GM12878 (cell line): ENCODE measurements around the gene MAD2L1BP. TPM values are rescaled to one million over a fixed set of nuclear protein-coding genes. Genes with fewer than 3 reads are reported as not detected.
A peak's percentile ranks its signal among the peaks of the same experiment; 100 is the strongest.

Source experiments
- ATAC-seq: fragments of 200-7000 bp; cut with Tn5 transposase; 3 replicates; pipeline ENCODE4 v1.9.1; 2020; ENCODE audit warnings: mild to moderate bottlenecking, moderate library complexity
- BruUV-seq: library from RNA; stranded (reverse); fragments of 400-500 nt; replicated peaks from 2 replicates; lab custom pipeline; 2021; lab: Mats Ljungman, UMichigan
- CTCF ChIA-PET: fragments of 300-600 bp; sonication (Branson Sonifier 250); formaldehyde crosslinking; extraction: SDS; loops from one replicate; lab custom pipeline; 2021; ENCODE audit warnings: inconsistent platforms; lab: Yijun Ruan, JAX
- POLR2A ChIA-PET: fragments of 350-600 bp; formaldehyde crosslinking; extraction: SDS; loops from one replicate; lab custom pipeline; 2021; ENCODE audit warnings: inconsistent platforms; lab: Charles Lee
- RAD21 ChIA-PET: fragments of 300-600 bp; sonication (Branson Sonifier 250); formaldehyde crosslinking; loops from one replicate; lab custom pipeline; 2023; ENCODE audit warnings: antibody characterized with exemption; ENCODE audit not compliant: unreplicated experiment; lab: Charles Lee
- SMC1A ChIA-PET: fragments of 300-600 bp; sonication (Branson Sonifier 250); formaldehyde crosslinking; loops from one replicate; lab custom pipeline; 2023; ENCODE audit not compliant: unreplicated experiment, uncharacterized antibody; lab: Charles Lee
- DNase-seq: peaks from one replicate; pipeline ENCODE4 v3.0.0-alpha.2; 2011; ENCODE audit warnings: low read depth, low spot score
- FAIRE-seq: peaks from 3 replicates; lab custom pipeline; 2011; peaks lifted over from hg19 to GRCh38; lab: Jason Lieb, UNC
- H2AFZ ChIP-seq: 2 replicates; pipeline ENCODE4 v1.6.0; 2011; ENCODE audit warnings: low read depth, low read length, control low read depth; ENCODE audit not compliant: control insufficient read depth
- H3K27ac ChIP-seq: 2 replicates; pipeline ENCODE4 v1.5.1; 2011; ENCODE audit warnings: control low read depth; ENCODE audit not compliant: control insufficient read depth, insufficient read depth
- H3K27me3 ChIP-seq, 2 experiments: replicated peaks in 1 of 2; 2 replicates each; pipeline versions ENCODE4 v1.6.0 to v1.6.1; 2011; ENCODE audit warnings: low read length in 1 of 2; ENCODE audit not compliant: control insufficient read depth in 2 of 2, insufficient read depth in 2 of 2
- H3K36me3 ChIP-seq, 2 experiments: 2 replicates each; pipeline ENCODE4 v1.5.1; 2011; ENCODE audit warnings: low read length in 1 of 2; ENCODE audit not compliant: control insufficient read depth in 2 of 2, insufficient read depth in 2 of 2
- H3K4me1 ChIP-seq: 2 replicates; pipeline ENCODE4 v1.6.1; 2011; ENCODE audit warnings: mild to moderate bottlenecking, low read length, moderate library complexity, mixed read lengths; ENCODE audit not compliant: control insufficient read depth, insufficient read depth
- H3K4me2 ChIP-seq: 2 replicates; pipeline ENCODE4 v1.6.0; 2011; ENCODE audit warnings: control low read depth; ENCODE audit not compliant: control insufficient read depth, insufficient read depth
- H3K4me3 ChIP-seq: fragments of 200-600 bp; sonication (generic); 2 replicates; pipeline ENCODE4 v1.5.1; 2016
- H3K79me2 ChIP-seq: 2 replicates; pipeline ENCODE4 v1.6.0; 2011; ENCODE audit warnings: low read length; ENCODE audit not compliant: control insufficient read depth, insufficient read depth
- H3K9ac ChIP-seq: 2 replicates; pipeline ENCODE4 v1.8.0; 2011; ENCODE audit warnings: low read length, control low read depth, mixed read lengths; ENCODE audit not compliant: control insufficient read depth, insufficient read depth
- H3K9me3 ChIP-seq: replicated peaks from 3 replicates; pipeline ENCODE4 v1.5.1; 2011; ENCODE audit warnings: mild to moderate bottlenecking, low read length; ENCODE audit not compliant: control insufficient read depth, insufficient read depth
- H4K20me1 ChIP-seq: 2 replicates; pipeline ENCODE4 v1.6.0; 2011; ENCODE audit not compliant: control insufficient read depth, insufficient read depth
- BMI1 ChIP-seq: fragments of 450-650 bp; IDR thresholded peaks from 2 replicates; pipeline ENCODE4 v1.6.1; 2016; ENCODE audit warnings: mild to moderate bottlenecking, moderate library complexity, borderline replicate concordance
- CREB1 ChIP-seq: IDR thresholded peaks from 2 replicates; pipeline ENCODE4 v1.6.1; 2012; ENCODE audit warnings: low read depth, mild to moderate bottlenecking, inconsistent platforms
- GABPA ChIP-seq: IDR thresholded peaks from 2 replicates; pipeline ENCODE4 v1.6.1; 2014; ENCODE audit warnings: antibody characterized with exemption, low read depth, mild to moderate bottlenecking, inconsistent platforms
- HDGF ChIP-seq: fragments of 450-650 bp; IDR thresholded peaks from 2 replicates; pipeline ENCODE4 v1.6.1; 2016; ENCODE audit warnings: antibody characterized with exemption
- LARP7 ChIP-seq: fragments of 450-650 bp; IDR thresholded peaks from 2 replicates; pipeline ENCODE4 v1.6.1; 2017; ENCODE audit warnings: mild to moderate bottlenecking
- MTA2 ChIP-seq: fragments of 450-650 bp; IDR thresholded peaks from 2 replicates; pipeline ENCODE4 v1.6.1; 2016; ENCODE audit warnings: low read depth, mild to moderate bottlenecking, moderate library complexity
- NR2F1 ChIP-seq: fragments of 450-650 bp; conservative IDR thresholded peaks from 2 replicates; pipeline ENCODE4 v1.6.1; 2017; ENCODE audit warnings: mild to moderate bottlenecking
- POLR2AphosphoS5 ChIP-seq: IDR thresholded peaks from 2 replicates; pipeline ENCODE4 v1.6.1; 2011; ENCODE audit warnings: mild to moderate bottlenecking, low read length, inconsistent platforms
- SREBF2 ChIP-seq: IDR thresholded peaks from 2 replicates; pipeline ENCODE4 v1.6.1; 2012; ENCODE audit warnings: mild to moderate bottlenecking, low read length
- SRF ChIP-seq, 2 experiments: IDR thresholded peaks; 2 replicates each; pipeline ENCODE4 v1.6.1; 2011; ENCODE audit warnings: low read depth in 2 of 2, low read length in 2 of 2, mild to moderate bottlenecking in 1 of 2, moderate library complexity in 1 of 2
- TCF7 ChIP-seq: IDR thresholded peaks from 2 replicates; pipeline ENCODE4 v1.6.1; 2014; ENCODE audit warnings: antibody characterized with exemption, borderline replicate concordance
- WGBS: methylation state at CpG from one replicate; pipeline ENCODE4 v1.1.6; 2016; ENCODE audit warnings: low lambda C conversion rate; ENCODE audit not compliant: insufficient replicate concordance, insufficient coverage; ENCODE audit errors: missing lambda C conversion rate; 5-methylcytosine and 5-hydroxymethylcytosine counted together
- in situ Hi-C: fragments of 300-500 bp; cut with MboI; formaldehyde crosslinking; loops from 9 replicates; pipeline ENCODE4 v1.14.3; 2018; ENCODE audit warnings: mixed read lengths
- intact Hi-C: fragments of 100-400 bp; cut with micrococcal nuclease; formaldehyde crosslinking; loops from one replicate; pipeline ENCODE4 v1.14.2; 2022; ENCODE audit not compliant: unreplicated experiment
- polyA plus RNA-seq, 11 experiments: library from polyadenylated mRNA; depleted of rRNA in 4 of 11; unstranded in 6 of 11; stranded (reverse) in 5 of 11; fragments of >200 nt; fragmentation: Nextera tagmentation in 4 of 11; fragmentation: Illumina TruSeq in 1 of 11; extraction: Ambion mirVana in 4 of 11; extraction: Trizol in 1 of 11; gene quantifications; 1 replicate in 1 of 11; 2 replicates in 10 of 11; pipeline versions ENCODE4 v1.2.1 to v1.2.3, GENCODE V29; 2011 to 2016; ENCODE audit warnings: inconsistent platforms in 2 of 11, missing spikeins in 2 of 11, low read depth in 1 of 11
- total RNA-seq, 4 experiments: library from RNA; depleted of rRNA in 3 of 4; stranded (reverse); fragments of >200 nt in 3 of 4; fragmentation: Illumina TruSeq in 1 of 4; extraction: Trizol in 1 of 4; gene quantifications; 2 replicates each; pipeline versions ENCODE4 v1.2.1 to v1.2.3, GENCODE V29; 2013 to 2021
- TF ChIP-seq, protein P1 (sequence below): fragments of 450-650 bp; IDR thresholded peaks from 2 replicates; pipeline ENCODE4 v1.6.1; 2014; ENCODE audit warnings: mild to moderate bottlenecking
- TF ChIP-seq, protein P2 (sequence below): fragments of 450-650 bp; IDR thresholded peaks from 2 replicates; pipeline ENCODE4 v1.6.1; 2016; ENCODE audit warnings: mild to moderate bottlenecking, moderate library complexity, borderline replicate concordance
- TF ChIP-seq, protein P3 (sequence below): fragments of 450-650 bp; IDR thresholded peaks from 2 replicates; pipeline ENCODE4 v1.6.1; 2017; ENCODE audit warnings: mild to moderate bottlenecking, low read depth, inconsistent platforms; ENCODE audit not compliant: poor library complexity, severe bottlenecking
- TF ChIP-seq, protein P4 (sequence below): IDR thresholded peaks from 2 replicates; pipeline ENCODE4 v1.6.1; 2012; ENCODE audit warnings: low read depth, low read length, improper control_type of control experiment

The MAD2L1BP gene
- total and polyA plus RNA-seq, 10 of the 15 experiments (the other 5 are each of a cell fraction or from before 2014, with no cell fraction given), result 39.2 to 155 (median 60.3) TPM

DNA sequence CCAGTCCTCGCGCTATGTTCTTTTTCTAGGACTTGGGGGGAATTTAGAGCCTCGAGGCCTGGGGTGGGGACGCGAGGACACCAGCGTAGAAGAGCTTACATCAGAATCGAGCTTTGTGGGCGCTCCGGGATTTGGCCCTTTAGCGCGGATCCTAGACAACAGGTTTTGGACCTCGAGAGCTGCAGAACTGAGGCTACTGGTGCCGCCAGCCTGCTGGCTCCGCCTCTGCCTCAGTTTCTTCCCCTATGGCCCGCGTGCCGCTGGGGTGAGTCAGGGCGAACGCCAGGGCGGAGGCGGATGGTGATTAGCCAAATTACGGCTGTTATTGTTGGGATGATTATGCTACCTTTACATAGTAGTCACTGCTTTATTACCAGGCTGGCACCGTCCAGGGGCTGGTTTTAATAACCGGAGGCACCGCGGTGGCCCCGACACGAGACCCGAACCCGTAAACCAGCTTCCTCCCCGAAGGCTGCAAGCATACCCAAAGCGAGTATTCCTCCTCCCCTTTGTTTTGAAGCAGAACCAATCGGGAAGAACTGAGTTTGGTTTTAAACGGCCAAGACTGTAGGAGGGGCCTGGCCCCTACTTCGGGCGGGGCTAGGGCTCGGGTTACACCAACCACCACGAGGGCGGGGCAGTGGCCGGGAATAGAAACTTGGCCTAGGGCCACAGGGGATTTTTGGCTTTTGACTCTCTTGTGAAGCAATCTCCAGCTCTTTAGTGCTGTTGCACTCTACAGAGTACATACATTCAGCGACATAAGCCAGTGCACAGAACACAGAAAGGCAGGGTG, 5.9 kb upstream of the MAD2L1BP start:
- Histone ChIP-seq H3K4me3 (peak overlapping the region; percentile 80), H3K9me3 (no peaks in the 10 kb centered on the region), H2AFZ (peak overlapping the region; percentile 92), H3K79me2 (peaks cover 22% of the 10 kb centered on the region), H3K9ac (peak overlapping the region; percentile 97), H3K27ac (peak overlapping the region; percentile 99), H3K27me3 (no peaks in the 10 kb centered on the region), H3K36me3 (peaks cover 3 to 15% of the 10 kb centered on the region in 2 experiments), H3K4me2 (peak overlapping the region; percentile 99), H4K20me1 (no peaks in the 10 kb centered on the region), H3K4me1 (peaks cover 20% of the 10 kb centered on the region)
- ChIA-PET POLR2A (interaction anchor here (0.6 to 2.9 kb wide), 25 partner anchors 9 to 590 kb away, joined by 3 to 16 read pairs (median 4); partner anchors contain the start of genes DNPH1, KLC4, MRPL2 and MRPS18A), CTCF (interaction anchor here (0.7 to 2.3 kb wide), 12 partner anchors 10 to 638 kb away, joined by 3 to 16 read pairs (median 6); partner anchors contain the start of genes POLR1C, RSPH9 and YIPF3), RAD21 (interaction anchor here (0.7 to 1.9 kb wide), 14 partner anchors 9 to 444 kb away, joined by 3 to 9 read pairs (median 4); partner anchors contain the start of genes MRPS18A, POLH, VEGFA and XPO5), SMC1A (interaction anchor here (0.5 to 2.1 kb wide), 14 partner anchors 11 to 1434 kb away, joined by 3 to 7 read pairs (median 3); partner anchors contain the start of genes PPP2R5D and RSPH9)
- intact Hi-C loops, result no loop called here
- DNase-seq, result peak; percentile 96
- peak; percentile 86 for ATAC-seq
- peak; percentile 100 for FAIRE-seq
- BruUV-seq, result TSS peak; percentile 83
- in situ Hi-C loops, result no loop called here
- WGBS, result 1% methylated on average over 41 of the region's 41 CpGs
- TF ChIP-seq NR2F1, result 0 out of 2 replicates have a peak, but pooled peaks have one; percentile 41
- no peak for TF ChIP-seq SREBF2
- TF ChIP-seq LARP7, result peak; percentile 62; the same call in 1 of the 2 replicates
- TF ChIP-seq GABPA, result no peak
- TF ChIP-seq, protein P1, sequence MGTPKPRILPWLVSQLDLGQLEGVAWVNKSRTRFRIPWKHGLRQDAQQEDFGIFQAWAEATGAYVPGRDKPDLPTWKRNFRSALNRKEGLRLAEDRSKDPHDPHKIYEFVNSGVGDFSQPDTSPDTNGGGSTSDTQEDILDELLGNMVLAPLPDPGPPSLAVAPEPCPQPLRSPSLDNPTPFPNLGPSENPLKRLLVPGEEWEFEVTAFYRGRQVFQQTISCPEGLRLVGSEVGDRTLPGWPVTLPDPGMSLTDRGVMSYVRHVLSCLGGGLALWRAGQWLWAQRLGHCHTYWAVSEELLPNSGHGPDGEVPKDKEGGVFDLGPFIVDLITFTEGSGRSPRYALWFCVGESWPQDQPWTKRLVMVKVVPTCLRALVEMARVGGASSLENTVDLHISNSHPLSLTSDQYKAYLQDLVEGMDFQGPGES, result no peak
- TF ChIP-seq, protein P2, sequence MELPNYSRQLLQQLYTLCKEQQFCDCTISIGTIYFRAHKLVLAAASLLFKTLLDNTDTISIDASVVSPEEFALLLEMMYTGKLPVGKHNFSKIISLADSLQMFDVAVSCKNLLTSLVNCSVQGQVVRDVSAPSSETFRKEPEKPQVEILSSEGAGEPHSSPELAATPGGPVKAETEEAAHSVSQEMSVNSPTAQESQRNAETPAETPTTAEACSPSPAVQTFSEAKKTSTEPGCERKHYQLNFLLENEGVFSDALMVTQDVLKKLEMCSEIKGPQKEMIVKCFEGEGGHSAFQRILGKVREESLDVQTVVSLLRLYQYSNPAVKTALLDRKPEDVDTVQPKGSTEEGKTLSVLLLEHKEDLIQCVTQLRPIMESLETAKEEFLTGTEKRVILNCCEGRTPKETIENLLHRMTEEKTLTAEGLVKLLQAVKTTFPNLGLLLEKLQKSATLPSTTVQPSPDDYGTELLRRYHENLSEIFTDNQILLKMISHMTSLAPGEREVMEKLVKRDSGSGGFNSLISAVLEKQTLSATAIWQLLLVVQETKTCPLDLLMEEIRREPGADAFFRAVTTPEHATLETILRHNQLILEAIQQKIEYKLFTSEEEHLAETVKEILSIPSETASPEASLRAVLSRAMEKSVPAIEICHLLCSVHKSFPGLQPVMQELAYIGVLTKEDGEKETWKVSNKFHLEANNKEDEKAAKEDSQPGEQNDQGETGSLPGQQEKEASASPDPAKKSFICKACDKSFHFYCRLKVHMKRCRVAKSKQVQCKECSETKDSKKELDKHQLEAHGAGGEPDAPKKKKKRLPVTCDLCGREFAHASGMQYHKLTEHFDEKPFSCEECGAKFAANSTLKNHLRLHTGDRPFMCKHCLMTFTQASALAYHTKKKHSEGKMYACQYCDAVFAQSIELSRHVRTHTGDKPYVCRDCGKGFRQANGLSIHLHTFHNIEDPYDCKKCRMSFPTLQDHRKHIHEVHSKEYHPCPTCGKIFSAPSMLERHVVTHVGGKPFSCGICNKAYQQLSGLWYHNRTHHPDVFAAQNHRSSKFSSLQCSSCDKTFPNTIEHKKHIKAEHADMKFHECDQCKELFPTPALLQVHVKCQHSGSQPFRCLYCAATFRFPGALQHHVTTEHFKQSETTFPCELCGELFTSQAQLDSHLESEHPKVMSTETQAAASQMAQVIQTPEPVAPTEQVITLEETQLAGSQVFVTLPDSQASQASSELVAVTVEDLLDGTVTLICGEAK, result no peak
- no peak for TF ChIP-seq SRF (IDR thresholded peaks at IDR 0.05; ENCODE audit: low read depth in 2 of 2, low read length in 2 of 2)
- TF ChIP-seq CREB1, result peak; percentile 57; the same call in 1 of the 2 replicates
- TF ChIP-seq HDGF, result no peak
- TF ChIP-seq BMI1, result no peak
- TF ChIP-seq TCF7, result no peak
- TF ChIP-seq, protein P3, sequence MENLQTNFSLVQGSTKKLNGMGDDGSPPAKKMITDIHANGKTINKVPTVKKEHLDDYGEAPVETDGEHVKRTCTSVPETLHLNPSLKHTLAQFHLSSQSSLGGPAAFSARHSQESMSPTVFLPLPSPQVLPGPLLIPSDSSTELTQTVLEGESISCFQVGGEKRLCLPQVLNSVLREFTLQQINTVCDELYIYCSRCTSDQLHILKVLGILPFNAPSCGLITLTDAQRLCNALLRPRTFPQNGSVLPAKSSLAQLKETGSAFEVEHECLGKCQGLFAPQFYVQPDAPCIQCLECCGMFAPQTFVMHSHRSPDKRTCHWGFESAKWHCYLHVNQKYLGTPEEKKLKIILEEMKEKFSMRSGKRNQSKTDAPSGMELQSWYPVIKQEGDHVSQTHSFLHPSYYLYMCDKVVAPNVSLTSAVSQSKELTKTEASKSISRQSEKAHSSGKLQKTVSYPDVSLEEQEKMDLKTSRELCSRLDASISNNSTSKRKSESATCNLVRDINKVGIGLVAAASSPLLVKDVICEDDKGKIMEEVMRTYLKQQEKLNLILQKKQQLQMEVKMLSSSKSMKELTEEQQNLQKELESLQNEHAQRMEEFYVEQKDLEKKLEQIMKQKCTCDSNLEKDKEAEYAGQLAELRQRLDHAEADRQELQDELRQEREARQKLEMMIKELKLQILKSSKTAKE, result no peak
- TF ChIP-seq, protein P4, sequence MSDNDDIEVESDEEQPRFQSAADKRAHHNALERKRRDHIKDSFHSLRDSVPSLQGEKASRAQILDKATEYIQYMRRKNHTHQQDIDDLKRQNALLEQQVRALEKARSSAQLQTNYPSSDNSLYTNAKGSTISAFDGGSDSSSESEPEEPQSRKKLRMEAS, result peak; percentile 70; the same call in 1 of the 2 replicates
- TF ChIP-seq MTA2, result no peak
- TF ChIP-seq POLR2AphosphoS5, result peak; percentile 89
